ENCODE data around the gene ZNF148.

ZNF148 gene

GRCh38 chr3:125357837-125358236, 17.3 kb downstream of the ZNF148 start:
- TF ChIP-seq RAD21 (IDR thresholded peaks at IDR 0.05; ENCODE audit: low read depth) (no peak), ZBTB7A (IDR thresholded peaks at IDR 0.05; ENCODE audit: low read depth) (no peak), REST (IDR thresholded peaks at IDR 0.05; ENCODE audit: low read depth) (no peak), FOXM1 (IDR thresholded peaks at IDR 0.05; ENCODE audit: borderline replicate concordance, low read depth) (no peak), CREB1 (IDR thresholded peaks at IDR 0.05; ENCODE audit: low read depth) (no peak)

- no peak for TF ChIP-seq CREB1 (IDR thresholded peaks at IDR 0.05; ENCODE audit: low read depth)
- TF ChIP-seq MAX (IDR thresholded peaks at IDR 0.05) = peak; percentile 47; the same call in 1 of the 2 replicates
Measured at GRCh38 chr3:125357032-125357658, 18.0 kb downstream of the ZNF148 start.

GRCh38 chr3:125356140-125357026, 18.7 kb downstream of the ZNF148 start:
- TF ChIP-seq USF1 (IDR thresholded peaks at IDR 0.05) (no peak), FOXM1 (IDR thresholded peaks at IDR 0.05; ENCODE audit: borderline replicate concordance, low read depth) (no peak), CREB1 (IDR thresholded peaks at IDR 0.05; ENCODE audit: low read depth) (no peak), YY1 (IDR thresholded peaks at IDR 0.05; ENCODE audit: low read depth) (no peak), RAD21 (IDR thresholded peaks at IDR 0.05; ENCODE audit: low read depth) (no peak), TCF12 (IDR thresholded peaks at IDR 0.05; ENCODE audit: low read depth) (no peak)

GRCh38 chr3:125353659-125354058, 21.5 kb downstream of the ZNF148 start:
- no peak for TF ChIP-seq CEBPB (IDR thresholded peaks at IDR 0.05)
- TF ChIP-seq EGR1 (IDR thresholded peaks at IDR 0.05) = no peak
- no peak for TF ChIP-seq FOXM1 (IDR thresholded peaks at IDR 0.05; ENCODE audit: borderline replicate concordance, low read depth)
- TF ChIP-seq EP300 (IDR thresholded peaks at IDR 0.05; ENCODE audit: borderline replicate concordance) = no peak
- no peak for TF ChIP-seq TEAD4 (IDR thresholded peaks at IDR 0.05)
- TF ChIP-seq MAX (IDR thresholded peaks at IDR 0.05) = no peak
- no peak for TF ChIP-seq TCF12 (IDR thresholded peaks at IDR 0.05; ENCODE audit: low read depth)
- TF ChIP-seq YY1 (IDR thresholded peaks at IDR 0.05; ENCODE audit: low read depth) = no peak
- TF ChIP-seq NFIC (IDR thresholded peaks at IDR 0.05) = no peak
- TF ChIP-seq ZBTB7A (IDR thresholded peaks at IDR 0.05; ENCODE audit: low read depth) = no peak
- no peak for TF ChIP-seq CREB1 (IDR thresholded peaks at IDR 0.05; ENCODE audit: low read depth)
- TF ChIP-seq REST (IDR thresholded peaks at IDR 0.05; ENCODE audit: low read depth) = no peak
- no peak for TF ChIP-seq TAF1 (IDR thresholded peaks at IDR 0.05; ENCODE audit: low read depth)
- TF ChIP-seq USF1 (IDR thresholded peaks at IDR 0.05) = no peak
- no peak for TF ChIP-seq RAD21 (IDR thresholded peaks at IDR 0.05; ENCODE audit: low read depth)

- TF ChIP-seq TAF1 (IDR thresholded peaks at IDR 0.05; ENCODE audit: low read depth) (no peak), YY1 (IDR thresholded peaks at IDR 0.05; ENCODE audit: low read depth) (no peak), NFIC (IDR thresholded peaks at IDR 0.05) (no peak), TEAD4 (IDR thresholded peaks at IDR 0.05) (no peak), EGR1 (IDR thresholded peaks at IDR 0.05) (no peak), CEBPB (IDR thresholded peaks at IDR 0.05) (peak; percentile 69), MAX (IDR thresholded peaks at IDR 0.05) (no peak)
Measured at GRCh38 chr3:125353128-125353527, 22.0 kb downstream of the ZNF148 start.

All from Ishikawa (cell line).